ENCODE data around the gene ADGRD2.

ADGRD2 gene

GRCh38 chr9:124457079-124457886, 7.0 kb downstream of the ADGRD2 start:
- DNase-seq: no peak

GRCh38 chr9:124457887-124458431, 7.7 kb downstream of the ADGRD2 start:
- DNase-seq: no peak

- no peak for DNase-seq
These were observed 8.2 kb downstream of the ADGRD2 start for GRCh38 chr9:124458441-124458840.

- DNase-seq: no peak
These were observed 12.5 kb downstream of the ADGRD2 start for GRCh38 chr9:124462739-124463138.

GRCh38 chr9:124465736-124466135, 15.5 kb downstream of the ADGRD2 start:
- no peak for DNase-seq

GRCh38 chr9:124467410-124468060, 17.3 kb downstream of the ADGRD2 start:
- no peak for DNase-seq

- no peak for DNase-seq
These were observed 17.9 kb downstream of the ADGRD2 start for GRCh38 chr9:124468061-124468740.

- no peak for DNase-seq
These were observed 19.0 kb downstream of the ADGRD2 start for GRCh38 chr9:124469011-124469832.

- no peak for DNase-seq
These were observed 20.1 kb downstream of the ADGRD2 start for GRCh38 chr9:124470306-124470705.

- DNase-seq: no peak
These were observed 20.5 kb downstream of the ADGRD2 start for GRCh38 chr9:124470726-124471125.

- no peak for DNase-seq
These were observed 21.5 kb downstream of the ADGRD2 start for GRCh38 chr9:124471761-124472160.

- DNase-seq: no peak
These were observed 22.5 kb downstream of the ADGRD2 start for GRCh38 chr9:124472770-124473169.

- no peak for DNase-seq
These were observed 23.1 kb downstream of the ADGRD2 start for GRCh38 chr9:124473310-124473709.

- DNase-seq: no peak
These were observed 23.9 kb downstream of the ADGRD2 start for GRCh38 chr9:124474151-124474550.

- no peak for DNase-seq
These were observed 25.1 kb downstream of the ADGRD2 start for GRCh38 chr9:124475158-124475867.

- DNase-seq: no peak
These were observed 25.8 kb downstream of the ADGRD2 start for GRCh38 chr9:124475868-124476690.

- no peak for DNase-seq
These were observed 27.0 kb downstream of the ADGRD2 start for GRCh38 chr9:124477211-124477647.

- DNase-seq: no peak
These were observed 27.5 kb downstream of the ADGRD2 start for GRCh38 chr9:124477648-124478285.

GRCh38 chr9:124478354-124478753, 28.1 kb downstream of the ADGRD2 start:
- no peak for DNase-seq

- no peak for DNase-seq
These were observed 29.1 kb downstream of the ADGRD2 start for GRCh38 chr9:124479371-124479770.

Data from NCI-H748 treated with DMSO at 0.1 percent for 48 hours (cell line).